GM10266 (cell line): ENCODE results near the gene PSEN1.

Source experiments
- DNase-seq: peaks from one replicate; pipeline ENCODE4 v3.0.0; 2012; ENCODE audit errors: extremely low spot score
- TF ChIP-seq, protein P1 (sequence below): IDR thresholded peaks from 2 replicates; pipeline ENCODE4 v1.5.1; 2012; ENCODE audit warnings: mild to moderate bottlenecking, low read depth; ENCODE audit not compliant: control insufficient read depth, insufficient read depth; ENCODE audit errors: missing control alignments

The PSEN1 gene

DNA sequence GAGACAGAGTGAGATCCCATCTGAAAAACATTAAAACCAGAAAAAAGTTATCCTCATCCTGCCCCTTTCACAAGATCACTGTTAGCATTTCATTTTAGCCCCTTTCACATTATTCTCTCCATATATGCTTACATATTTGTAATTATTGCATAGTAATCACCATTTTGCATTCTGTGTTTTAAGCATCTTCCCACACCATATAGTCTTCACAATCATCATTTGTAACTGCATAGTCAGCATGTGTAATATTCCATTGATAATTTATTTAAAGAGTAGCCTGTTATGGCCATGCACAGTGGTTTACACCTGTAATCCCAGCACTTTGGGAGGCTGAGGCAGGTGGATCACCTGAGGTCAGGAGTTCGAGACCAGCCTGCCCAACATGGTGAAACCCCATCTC is 112.8 kb downstream of the PSEN1 start:
- DNase-seq = no peak
- TF ChIP-seq, protein P1, sequence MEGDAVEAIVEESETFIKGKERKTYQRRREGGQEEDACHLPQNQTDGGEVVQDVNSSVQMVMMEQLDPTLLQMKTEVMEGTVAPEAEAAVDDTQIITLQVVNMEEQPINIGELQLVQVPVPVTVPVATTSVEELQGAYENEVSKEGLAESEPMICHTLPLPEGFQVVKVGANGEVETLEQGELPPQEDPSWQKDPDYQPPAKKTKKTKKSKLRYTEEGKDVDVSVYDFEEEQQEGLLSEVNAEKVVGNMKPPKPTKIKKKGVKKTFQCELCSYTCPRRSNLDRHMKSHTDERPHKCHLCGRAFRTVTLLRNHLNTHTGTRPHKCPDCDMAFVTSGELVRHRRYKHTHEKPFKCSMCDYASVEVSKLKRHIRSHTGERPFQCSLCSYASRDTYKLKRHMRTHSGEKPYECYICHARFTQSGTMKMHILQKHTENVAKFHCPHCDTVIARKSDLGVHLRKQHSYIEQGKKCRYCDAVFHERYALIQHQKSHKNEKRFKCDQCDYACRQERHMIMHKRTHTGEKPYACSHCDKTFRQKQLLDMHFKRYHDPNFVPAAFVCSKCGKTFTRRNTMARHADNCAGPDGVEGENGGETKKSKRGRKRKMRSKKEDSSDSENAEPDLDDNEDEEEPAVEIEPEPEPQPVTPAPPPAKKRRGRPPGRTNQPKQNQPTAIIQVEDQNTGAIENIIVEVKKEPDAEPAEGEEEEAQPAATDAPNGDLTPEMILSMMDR = no peak

DNA sequence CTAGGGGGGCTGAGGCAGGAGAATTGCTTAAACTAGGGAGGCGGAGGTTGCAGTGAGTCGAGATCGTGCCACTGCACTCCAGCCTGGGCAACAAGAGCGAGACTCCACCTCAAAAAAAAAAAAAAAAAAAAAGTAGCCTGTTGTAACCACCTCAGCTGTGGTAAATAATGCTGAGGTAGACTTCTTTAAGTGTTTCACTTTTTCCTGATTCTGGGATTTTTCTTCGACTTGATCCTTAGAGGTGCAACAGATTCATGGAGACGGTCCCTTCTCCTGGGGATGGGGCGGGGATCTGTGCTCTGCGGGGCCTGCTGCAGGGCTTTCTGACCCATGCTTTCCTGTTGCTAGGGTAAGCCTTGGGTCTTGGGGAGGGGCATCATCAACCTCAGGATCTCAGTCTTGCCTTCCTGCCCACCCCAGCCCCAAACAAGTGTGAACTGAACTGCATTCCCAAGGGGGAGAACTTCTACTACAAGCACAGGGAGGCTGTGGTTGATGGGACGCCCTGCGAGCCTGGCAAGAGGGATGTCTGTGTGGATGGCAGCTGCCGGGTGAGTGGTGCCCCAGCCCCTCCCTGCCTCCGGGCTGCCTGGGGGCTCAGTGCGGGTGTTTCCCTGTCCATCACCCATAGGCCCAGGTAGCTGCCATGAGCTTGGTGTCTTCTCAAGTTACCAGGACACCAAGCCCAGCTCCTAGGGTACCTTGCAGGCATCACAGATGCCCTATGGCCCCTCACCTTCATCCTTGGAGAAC is 113.4 kb downstream of the PSEN1 start:
- no peak for DNase-seq
- TF ChIP-seq, protein P1 = no peak

DNA sequence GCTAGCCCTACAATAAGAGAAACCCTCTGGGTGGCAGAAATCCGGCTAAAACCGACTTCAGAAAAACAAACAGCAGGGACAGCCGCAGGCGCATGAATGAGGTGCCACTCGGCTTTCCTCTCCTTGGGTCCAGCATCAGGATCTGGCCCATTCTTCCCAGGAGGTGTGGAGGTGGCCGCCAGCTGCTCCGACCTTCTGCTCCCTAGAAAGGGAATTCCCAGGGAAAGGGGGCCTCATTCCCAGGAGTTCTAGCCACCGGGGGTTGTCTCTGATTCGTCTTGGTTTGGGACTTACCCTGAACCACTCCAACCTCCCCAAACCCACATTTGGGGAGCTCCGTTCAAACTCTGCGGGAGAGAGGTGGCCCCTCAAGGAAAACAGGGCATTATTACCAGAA is 114.0 kb downstream of the PSEN1 start:
- no peak for DNase-seq

DNA sequence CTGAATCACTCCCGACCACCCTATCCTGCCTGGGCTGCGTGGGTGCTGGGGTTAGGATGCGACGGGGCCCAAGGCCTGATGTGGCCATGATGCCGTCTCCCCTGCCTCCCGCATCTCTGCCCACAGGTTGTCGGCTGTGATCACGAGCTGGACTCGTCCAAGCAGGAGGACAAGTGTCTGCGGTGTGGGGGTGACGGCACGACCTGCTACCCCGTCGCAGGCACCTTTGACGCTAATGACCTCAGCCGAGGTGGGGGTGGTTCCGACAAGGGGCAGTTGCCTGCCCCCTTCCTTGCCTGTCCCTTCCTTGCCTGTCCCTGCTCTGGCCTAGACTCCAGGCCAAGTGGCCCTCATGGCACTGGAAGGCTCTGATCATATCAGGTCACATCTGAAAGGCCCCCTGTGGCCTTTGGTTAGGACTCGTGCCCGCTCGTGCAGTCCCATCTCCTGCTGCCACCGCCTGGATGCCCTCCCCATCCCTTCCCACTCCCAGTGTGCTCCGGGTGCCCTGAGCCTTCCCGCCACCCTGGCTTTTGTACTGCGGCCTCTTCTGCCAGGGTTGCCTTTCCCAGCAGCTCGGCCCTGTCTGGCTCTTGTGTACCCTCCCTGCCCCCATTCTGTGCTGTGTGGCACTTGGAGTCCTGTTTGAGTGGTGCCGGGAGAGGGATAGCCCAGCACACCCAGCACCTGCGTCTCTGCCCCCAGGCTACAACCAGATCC is 114.6 kb downstream of the PSEN1 start:
- DNase-seq = no peak
- TF ChIP-seq, protein P1 = no peak

More for the DNA sequence above, 114.0 kb downstream of the PSEN1 start:
- TF ChIP-seq, protein P1 = no peak

DNA sequence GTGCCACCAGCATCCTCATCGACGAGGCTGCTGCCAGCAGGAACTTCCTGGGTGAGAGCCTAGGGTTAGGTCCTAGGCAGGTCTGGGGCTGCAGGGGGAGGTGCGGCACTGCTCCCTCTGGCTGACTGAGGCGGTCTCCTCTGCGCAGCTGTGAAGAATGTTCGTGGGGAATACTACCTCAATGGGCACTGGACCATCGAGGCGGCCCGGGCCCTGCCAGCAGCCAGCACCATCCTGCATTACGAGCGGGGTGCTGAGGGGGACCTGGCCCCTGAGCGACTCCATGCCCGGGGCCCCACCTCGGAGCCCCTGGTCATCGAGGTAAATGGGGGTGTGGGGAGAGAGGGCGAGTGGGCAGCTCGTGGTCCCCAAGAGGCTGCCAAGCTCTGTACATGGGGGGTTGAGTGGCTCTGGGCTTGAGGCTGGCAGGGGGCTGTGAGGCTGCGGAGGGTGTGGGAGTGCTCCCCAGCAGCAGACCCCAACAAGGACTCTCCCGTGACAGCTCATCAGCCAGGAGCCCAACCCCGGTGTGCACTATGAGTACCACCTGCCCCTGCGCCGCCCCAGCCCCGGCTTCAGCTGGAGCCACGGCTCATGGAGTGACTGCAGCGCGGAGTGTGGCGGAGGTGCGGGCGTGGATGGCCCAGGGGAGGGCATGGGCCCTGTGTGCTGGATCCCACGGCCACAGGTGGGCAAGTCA is 115.4 kb downstream of the PSEN1 start:
- TF ChIP-seq, protein P1 = no peak
- no peak for DNase-seq

DNA sequence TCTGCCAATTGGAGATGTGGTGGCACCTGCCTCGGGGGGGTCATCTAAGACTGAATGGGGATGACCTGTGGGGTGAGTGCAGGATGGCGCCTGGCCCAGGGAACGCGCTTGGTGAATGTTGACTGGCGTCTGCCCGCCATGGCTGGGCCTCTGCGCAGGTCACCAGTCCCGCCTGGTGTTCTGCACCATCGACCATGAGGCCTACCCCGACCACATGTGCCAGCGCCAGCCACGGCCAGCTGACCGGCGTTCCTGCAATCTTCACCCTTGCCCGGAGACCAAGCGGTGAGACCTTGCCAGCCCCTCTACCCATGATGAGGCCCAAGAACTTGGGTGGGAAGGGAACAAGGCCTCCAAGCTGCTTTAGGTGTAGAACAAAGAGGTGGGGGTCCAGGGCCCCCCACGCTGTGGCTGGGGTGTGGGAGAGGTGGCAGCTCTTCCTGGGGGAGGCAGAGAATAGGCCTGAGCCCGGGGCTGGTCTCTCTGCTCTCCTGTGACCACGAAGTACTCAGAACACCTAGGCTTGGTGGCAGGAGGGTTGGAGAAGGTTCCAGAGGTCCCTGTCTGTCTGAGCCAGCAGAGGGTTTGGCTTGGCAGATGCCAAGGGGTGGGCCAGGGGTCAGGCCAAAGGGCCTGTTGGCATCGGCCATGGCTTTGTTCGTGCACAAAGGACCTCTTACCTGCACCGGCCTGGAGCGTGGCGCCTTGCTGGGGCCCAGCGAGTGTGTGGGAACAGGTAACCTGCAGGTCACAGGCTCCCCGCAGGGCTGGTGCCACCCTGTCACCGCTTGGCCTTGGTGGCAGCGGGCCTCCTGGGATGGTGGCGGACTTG is 116.4 kb downstream of the PSEN1 start:
- no peak for DNase-seq
- TF ChIP-seq, protein P1 = no peak
